ENCODE measurements around the gene ST6GALNAC6.

Gene ST6GALNAC6, protein sequence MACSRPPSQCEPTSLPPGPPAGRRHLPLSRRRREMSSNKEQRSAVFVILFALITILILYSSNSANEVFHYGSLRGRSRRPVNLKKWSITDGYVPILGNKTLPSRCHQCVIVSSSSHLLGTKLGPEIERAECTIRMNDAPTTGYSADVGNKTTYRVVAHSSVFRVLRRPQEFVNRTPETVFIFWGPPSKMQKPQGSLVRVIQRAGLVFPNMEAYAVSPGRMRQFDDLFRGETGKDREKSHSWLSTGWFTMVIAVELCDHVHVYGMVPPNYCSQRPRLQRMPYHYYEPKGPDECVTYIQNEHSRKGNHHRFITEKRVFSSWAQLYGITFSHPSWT

DNA sequence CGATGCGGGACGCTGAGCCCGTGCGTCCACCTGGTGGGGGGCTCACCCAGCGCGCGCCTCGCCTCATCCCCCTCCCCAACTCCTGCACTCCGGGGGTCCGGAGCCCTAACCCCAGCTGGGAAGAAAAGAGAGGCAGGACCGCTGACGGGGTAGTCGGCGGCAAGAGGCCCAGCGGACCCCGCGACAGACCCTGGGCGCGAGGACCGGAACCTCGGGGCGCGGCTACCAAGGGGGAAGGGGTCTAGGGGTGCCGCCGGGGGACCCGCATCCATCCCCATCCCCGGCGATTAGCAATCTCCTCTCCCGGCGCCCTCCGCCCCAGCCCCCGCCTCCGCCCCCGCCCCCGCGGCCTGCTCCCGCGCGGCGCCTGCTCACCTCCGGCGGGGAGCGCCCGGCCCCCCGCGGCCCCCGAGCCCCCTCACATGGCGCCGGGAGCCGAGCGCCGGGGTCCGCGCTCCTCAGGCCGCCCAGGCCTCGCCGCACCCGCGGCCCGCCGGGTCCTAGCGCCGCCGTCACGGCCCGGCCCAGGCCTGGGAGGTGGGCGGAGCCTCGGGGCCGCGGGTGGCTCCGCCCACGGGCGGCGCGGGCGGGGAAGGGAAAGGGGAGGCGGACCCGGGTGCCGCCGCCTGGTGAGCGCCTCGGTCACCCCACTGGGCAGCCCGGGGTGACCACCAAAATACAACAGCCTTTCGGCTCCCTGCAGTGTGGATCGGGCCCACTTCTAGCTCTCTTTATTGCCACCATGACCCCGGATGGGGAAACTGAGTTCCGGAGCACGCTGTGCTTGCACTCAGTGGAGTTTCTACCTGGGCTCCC, at the start of gene ST6GALNAC6:
TSS of gene ST6GALNAC6 (minus strand) at position 476 of the 816 bp plus-strand sequence. CDS start 1,622 bp downstream, outside the sequence.
- DNase-seq (ENCODE audit: low read depth): peak; percentile 84
- H3K4me3 ChIP-seq (ENCODE audit: low read depth, low read length): peak within 1 kb of the TSS; percentile 92
- TF ChIP-seq, protein P1, sequence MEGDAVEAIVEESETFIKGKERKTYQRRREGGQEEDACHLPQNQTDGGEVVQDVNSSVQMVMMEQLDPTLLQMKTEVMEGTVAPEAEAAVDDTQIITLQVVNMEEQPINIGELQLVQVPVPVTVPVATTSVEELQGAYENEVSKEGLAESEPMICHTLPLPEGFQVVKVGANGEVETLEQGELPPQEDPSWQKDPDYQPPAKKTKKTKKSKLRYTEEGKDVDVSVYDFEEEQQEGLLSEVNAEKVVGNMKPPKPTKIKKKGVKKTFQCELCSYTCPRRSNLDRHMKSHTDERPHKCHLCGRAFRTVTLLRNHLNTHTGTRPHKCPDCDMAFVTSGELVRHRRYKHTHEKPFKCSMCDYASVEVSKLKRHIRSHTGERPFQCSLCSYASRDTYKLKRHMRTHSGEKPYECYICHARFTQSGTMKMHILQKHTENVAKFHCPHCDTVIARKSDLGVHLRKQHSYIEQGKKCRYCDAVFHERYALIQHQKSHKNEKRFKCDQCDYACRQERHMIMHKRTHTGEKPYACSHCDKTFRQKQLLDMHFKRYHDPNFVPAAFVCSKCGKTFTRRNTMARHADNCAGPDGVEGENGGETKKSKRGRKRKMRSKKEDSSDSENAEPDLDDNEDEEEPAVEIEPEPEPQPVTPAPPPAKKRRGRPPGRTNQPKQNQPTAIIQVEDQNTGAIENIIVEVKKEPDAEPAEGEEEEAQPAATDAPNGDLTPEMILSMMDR (IDR thresholded peaks at IDR 0.05; ENCODE audit: insufficient read depth, low read depth, low read length, missing control alignments): no peak

DNA sequence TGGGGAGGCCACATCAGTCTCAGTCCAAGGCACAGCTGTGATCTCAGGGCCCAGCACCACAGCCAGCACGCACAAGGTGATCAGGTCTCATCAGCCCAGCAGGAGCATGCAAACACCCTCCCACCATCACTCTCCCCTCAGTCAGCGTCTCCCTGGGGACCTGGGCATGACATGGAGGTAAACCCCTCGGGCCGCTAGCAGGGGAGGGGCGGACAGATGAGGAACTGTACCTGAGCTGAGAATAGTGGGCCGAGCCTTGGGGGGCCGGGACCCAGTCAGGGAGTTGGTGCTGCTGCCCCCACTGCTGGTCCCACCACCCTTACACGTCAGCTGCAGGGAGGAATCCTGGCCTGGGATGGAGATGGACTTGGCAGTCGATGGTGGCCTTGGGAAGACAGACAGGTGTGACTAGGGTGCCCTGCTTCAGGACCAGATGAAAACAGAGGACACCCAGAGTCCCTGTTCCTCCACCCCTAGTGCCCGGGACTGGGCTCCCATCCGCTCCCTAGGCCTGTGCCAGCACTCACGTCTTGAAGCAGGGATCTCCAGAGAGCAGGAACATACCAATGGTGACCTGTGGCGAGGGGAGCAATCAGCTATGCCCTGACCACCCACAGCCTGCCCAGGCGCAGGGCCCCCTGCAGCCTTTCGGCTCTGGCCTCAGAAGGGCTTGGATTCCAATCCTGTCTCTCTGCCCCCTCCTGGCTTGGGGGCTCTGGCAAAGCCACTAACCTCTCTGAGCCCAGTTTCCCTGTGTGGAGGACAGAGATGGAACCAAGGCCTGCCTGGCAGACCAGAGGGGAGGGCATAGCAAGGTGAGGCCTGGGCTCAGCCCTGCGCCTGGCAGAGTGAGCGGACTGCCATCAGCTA, 48.7 kb upstream of the ST6GALNAC6 start:
- DNase-seq (ENCODE audit: low read depth): no peak
- no peak overlapping the region for H3K4me3 ChIP-seq (ENCODE audit: low read depth, low read length)
- TF ChIP-seq, protein P1 (IDR thresholded peaks at IDR 0.05; ENCODE audit: insufficient read depth, low read depth, low read length, missing control alignments): no peak

DNA sequence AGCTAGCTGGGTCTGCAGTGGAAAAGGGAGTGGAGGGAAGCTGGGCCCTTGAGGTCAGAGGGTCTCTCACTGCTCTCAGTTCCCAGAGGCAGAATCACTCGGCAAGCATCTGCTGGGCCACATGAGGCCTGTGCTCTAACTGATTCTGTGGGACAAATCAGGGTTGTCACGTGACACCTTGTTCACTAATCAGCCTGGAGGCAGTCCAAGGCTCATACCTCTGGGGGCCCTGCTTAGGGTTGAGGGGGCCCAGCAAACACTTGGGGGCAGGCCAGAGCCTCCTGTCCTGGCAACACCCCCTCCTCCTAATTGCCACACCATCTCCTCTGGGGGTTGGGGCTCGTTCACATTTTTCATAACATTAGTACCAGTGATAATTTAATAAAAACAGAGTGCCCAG, 47.3 kb upstream of the ST6GALNAC6 start:
- TF ChIP-seq, protein P1 (IDR thresholded peaks at IDR 0.05; ENCODE audit: insufficient read depth, low read depth, low read length, missing control alignments): no peak
- no peak overlapping the region for H3K4me3 ChIP-seq (ENCODE audit: low read depth, low read length)
- DNase-seq (ENCODE audit: low read depth): no peak

DNA sequence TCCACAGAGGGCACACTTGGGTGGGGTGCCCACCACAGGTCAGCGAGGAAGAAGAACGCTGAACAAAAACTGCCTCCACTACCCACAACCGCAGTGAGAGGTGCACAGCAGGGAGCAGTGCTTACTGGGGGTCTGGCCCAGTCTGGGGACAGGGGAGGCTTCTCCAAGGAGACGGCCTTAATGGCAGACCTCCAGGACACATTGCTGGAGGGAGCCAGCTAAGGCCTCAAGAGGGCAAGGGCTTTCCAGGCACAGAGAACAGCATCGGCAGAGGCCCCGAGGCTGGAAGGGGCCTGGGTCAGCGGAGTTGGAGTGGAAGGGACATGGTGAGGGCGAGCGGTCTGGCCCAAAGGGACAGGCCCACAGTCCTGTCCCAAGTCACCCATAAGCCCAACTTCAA, 46.5 kb upstream of the ST6GALNAC6 start:
- TF ChIP-seq, protein P1 (IDR thresholded peaks at IDR 0.05; ENCODE audit: insufficient read depth, low read depth, low read length, missing control alignments): no peak
- H3K4me3 ChIP-seq (ENCODE audit: low read depth, low read length): no peak overlapping the region
- DNase-seq (ENCODE audit: low read depth): no peak

DNA sequence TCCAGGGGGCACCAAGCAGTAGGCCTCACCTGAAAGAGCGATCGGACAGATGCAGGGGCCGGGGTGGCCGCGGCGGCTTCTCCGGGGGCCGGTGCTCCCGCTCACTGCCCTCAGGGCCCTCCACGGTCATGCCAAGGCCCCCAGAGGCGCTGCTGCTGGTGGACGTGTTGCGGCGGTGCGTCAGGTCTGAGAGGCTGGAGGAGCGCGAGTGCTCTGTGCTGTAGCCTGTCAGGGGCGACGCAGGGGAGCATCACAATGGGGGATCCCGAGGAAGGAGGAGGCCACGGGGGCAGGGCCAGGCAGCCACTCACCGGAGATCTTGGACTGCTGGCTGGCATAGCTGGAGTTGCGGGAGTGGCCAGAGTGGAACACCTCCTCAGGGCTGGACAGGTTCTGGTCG, 45.9 kb upstream of the ST6GALNAC6 start:
- no peak for DNase-seq (ENCODE audit: low read depth)
- TF ChIP-seq, protein P1 (IDR thresholded peaks at IDR 0.05; ENCODE audit: insufficient read depth, low read depth, low read length, missing control alignments): no peak
- no peak overlapping the region for H3K4me3 ChIP-seq (ENCODE audit: low read depth, low read length)

DNA sequence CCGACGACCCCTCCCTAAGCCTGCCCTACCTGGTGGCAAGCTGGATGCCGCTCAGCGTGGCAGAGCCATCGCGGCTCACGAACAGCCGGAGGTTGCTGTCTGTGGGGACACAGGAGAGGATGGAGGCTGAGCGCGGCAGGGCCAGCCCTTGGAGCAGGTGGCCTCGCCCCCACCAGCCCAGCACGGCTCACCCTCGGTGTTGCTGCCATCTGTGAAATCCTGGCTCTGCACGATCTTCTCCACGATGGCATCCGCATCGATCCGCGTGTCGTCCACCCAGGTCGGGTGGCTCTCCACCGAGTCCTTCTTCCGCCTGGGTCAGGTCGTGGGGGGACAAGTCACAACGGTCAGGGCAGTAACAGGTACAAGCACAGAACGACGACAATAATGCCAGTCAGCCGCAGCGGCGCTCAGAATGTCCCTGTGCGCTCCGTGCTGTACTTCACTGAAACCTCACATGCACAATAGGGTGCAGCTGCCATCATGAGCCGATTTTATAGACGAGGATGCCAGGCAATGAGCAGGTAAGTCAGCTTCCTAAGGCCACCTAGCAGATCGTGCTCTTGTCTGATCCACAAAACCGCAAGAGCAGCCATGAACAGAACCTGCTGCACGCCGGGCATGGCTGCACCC, 45.3 kb upstream of the ST6GALNAC6 start:
- no peak overlapping the region for H3K4me3 ChIP-seq (ENCODE audit: low read depth, low read length)
- DNase-seq (ENCODE audit: low read depth): no peak
- TF ChIP-seq, protein P1 (IDR thresholded peaks at IDR 0.05; ENCODE audit: insufficient read depth, low read depth, low read length, missing control alignments): no peak

All from GM12865 (cell line).